Measurements from ENCODE around the gene ILF3. TPM values are rescaled to one million over a fixed set of nuclear protein-coding genes. Genes with fewer than 3 reads are reported as not detected.
A peak's percentile ranks its signal among the peaks of the same experiment; 100 is the strongest.
"Not testable (repeated sequence)": the region's sequence is repeated elsewhere in the genome, so short reads cannot be mapped to it uniquely, and the experiment has no call there.

The ILF3 gene
- polyA plus RNA-seq, 2 donors: 84.2 to 107 TPM

- Histone ChIP-seq H3K36me3 (ENCODE audit: control insufficient read depth in 2 of 2, insufficient read depth in 2 of 2, low read length in 1 of 2) (no peaks in the 10 kb centered on the region), H3K9me3 (ENCODE audit: control insufficient read depth in 2 of 2, insufficient read depth in 1 of 2, low read depth in 1 of 2, low read length in 1 of 2) (no peaks in the 10 kb centered on the region), H3K4me3 (ENCODE audit: low read depth in 1 of 2, low read length in 2 of 2) (peak overlapping the region; percentile 70 to 87), H3K27me3 (ENCODE audit: control insufficient read depth in 1 of 2, insufficient read depth in 2 of 2, low read length in 2 of 2) (no peaks in the 10 kb centered on the region), H3K4me1 (ENCODE audit: control insufficient read depth in 2 of 2, insufficient read depth in 2 of 2, low read length in 1 of 2) (peaks cover 3% of the 10 kb centered on the region in 2 donors), H3K27ac (ENCODE audit: low read depth in 2 of 2, low read length in 1 of 2) (peak overlapping the region; percentile 98 to 99)
- 0% methylated on average over 18 of the region's 18 CpGs for WGBS, 2 donors
Observed at GRCh38 chr19:10653482-10653731, 739 bp upstream of the ILF3 start.

- Histone ChIP-seq H3K27ac (ENCODE audit: low read depth in 2 of 2, low read length in 1 of 2) (peak overlapping the region; percentile 97 to 98), H3K4me3 (ENCODE audit: low read depth in 1 of 2, low read length in 2 of 2) (peak overlapping the region; percentile 87 to 94), H3K36me3 (ENCODE audit: control insufficient read depth in 2 of 2, insufficient read depth in 2 of 2, low read length in 1 of 2) (no peaks in the 10 kb centered on the region), H3K27me3 (ENCODE audit: control insufficient read depth in 1 of 2, insufficient read depth in 2 of 2, low read length in 2 of 2) (no peaks in the 10 kb centered on the region), H3K4me1 (ENCODE audit: control insufficient read depth in 2 of 2, insufficient read depth in 2 of 2, low read length in 1 of 2) (peaks cover 3% of the 10 kb centered on the region in 2 donors), H3K9me3 (ENCODE audit: control insufficient read depth in 2 of 2, insufficient read depth in 1 of 2, low read depth in 1 of 2, low read length in 1 of 2) (no peaks in the 10 kb centered on the region)
- whole genome bisulfite sequencing, 2 donors: 0 to 1% methylated on average over 63 to 73 of the region's 73 CpGs
Observed at GRCh38 chr19:10654610-10655456, 687 bp downstream of the ILF3 start.

GRCh38 chr19:10655457-10656312 is 1.5 kb downstream of the ILF3 start:
- H3K9me3 ChIP-seq (ENCODE audit: control insufficient read depth in 2 of 2, insufficient read depth in 1 of 2, low read depth in 1 of 2, low read length in 1 of 2): no peaks in the 10 kb centered on the region
- peak overlapping the region; percentile 87 to 94 for H3K4me3 ChIP-seq (ENCODE audit: low read depth in 1 of 2, low read length in 2 of 2)
- no peaks in the 10 kb centered on the region for H3K36me3 ChIP-seq (ENCODE audit: control insufficient read depth in 2 of 2, insufficient read depth in 2 of 2, low read length in 1 of 2)
- 3% methylated on average over 16 of the region's 16 CpGs for WGBS, 2 donors
- H3K27me3 ChIP-seq (ENCODE audit: control insufficient read depth in 1 of 2, insufficient read depth in 2 of 2, low read length in 2 of 2): no peaks in the 10 kb centered on the region
- peak overlapping the region; percentile 97 to 98 for H3K27ac ChIP-seq (ENCODE audit: low read depth in 2 of 2, low read length in 1 of 2)
- H3K4me1 ChIP-seq (ENCODE audit: control insufficient read depth in 2 of 2, insufficient read depth in 2 of 2, low read length in 1 of 2): peaks cover 3% of the 10 kb centered on the region in 2 donors

- H3K9me3 ChIP-seq (ENCODE audit: control insufficient read depth in 2 of 2, insufficient read depth in 1 of 2, low read depth in 1 of 2, low read length in 1 of 2): no peaks in the 10 kb centered on the region
- WGBS, 2 donors: 73 to 78% methylated on average over 5 of the region's 5 CpGs
- no peak overlapping the region for H3K27ac ChIP-seq (ENCODE audit: low read depth in 2 of 2, low read length in 1 of 2)
- H3K27me3 ChIP-seq (ENCODE audit: control insufficient read depth in 1 of 2, insufficient read depth in 2 of 2, low read length in 2 of 2): no peaks in the 10 kb centered on the region
- H3K4me1 ChIP-seq (ENCODE audit: control insufficient read depth in 2 of 2, insufficient read depth in 2 of 2, low read length in 1 of 2): peaks cover 5 to 6% of the 10 kb centered on the region in 2 donors
- no peak overlapping the region for H3K4me3 ChIP-seq (ENCODE audit: low read depth in 1 of 2, low read length in 2 of 2)
- peaks cover 0 to 3% of the 10 kb centered on the region in 2 donors for H3K36me3 ChIP-seq (ENCODE audit: control insufficient read depth in 2 of 2, insufficient read depth in 2 of 2, low read length in 1 of 2)
Observed at GRCh38 chr19:10660346-10660745, 6.2 kb downstream of the ILF3 start.

- Histone ChIP-seq H3K27me3 (ENCODE audit: control insufficient read depth in 1 of 2, insufficient read depth in 2 of 2, low read length in 2 of 2) (no peaks in the 10 kb centered on the region), H3K27ac (ENCODE audit: low read depth in 2 of 2, low read length in 1 of 2) (peak overlapping the region in 1 of 2 donors; percentile 49), H3K4me3 (ENCODE audit: low read depth in 1 of 2, low read length in 2 of 2) (no peak overlapping the region), H3K36me3 (ENCODE audit: control insufficient read depth in 2 of 2, insufficient read depth in 2 of 2, low read length in 1 of 2) (peaks cover 0 to 3% of the 10 kb centered on the region in 2 donors), H3K4me1 (ENCODE audit: control insufficient read depth in 2 of 2, insufficient read depth in 2 of 2, low read length in 1 of 2) (peaks cover 2% of the 10 kb centered on the region in 2 donors), H3K9me3 (ENCODE audit: control insufficient read depth in 2 of 2, insufficient read depth in 1 of 2, low read depth in 1 of 2, low read length in 1 of 2) (no peaks in the 10 kb centered on the region)
- 62 to 67% methylated on average over 1 of the region's 1 CpG for WGBS, 2 donors
Observed at GRCh38 chr19:10661946-10662345, 7.8 kb downstream of the ILF3 start.

- H3K36me3 ChIP-seq (ENCODE audit: control insufficient read depth in 2 of 2, insufficient read depth in 2 of 2, low read length in 1 of 2): peaks cover 0 to 3% of the 10 kb centered on the region in 2 donors
- no peaks in the 10 kb centered on the region for H3K9me3 ChIP-seq (ENCODE audit: control insufficient read depth in 2 of 2, insufficient read depth in 1 of 2, low read depth in 1 of 2, low read length in 1 of 2)
- H3K4me3 ChIP-seq (ENCODE audit: low read depth in 1 of 2, low read length in 2 of 2): no peak overlapping the region
- H3K4me1 ChIP-seq (ENCODE audit: control insufficient read depth in 2 of 2, insufficient read depth in 2 of 2, low read length in 1 of 2): peaks cover 2 to 3% of the 10 kb centered on the region in 2 donors
- WGBS, 2 donors: 38 to 48% methylated on average over 14 of the region's 14 CpGs
- no peaks in the 10 kb centered on the region for H3K27me3 ChIP-seq (ENCODE audit: control insufficient read depth in 1 of 2, insufficient read depth in 2 of 2, low read length in 2 of 2)
- peak overlapping the region in 1 of 2 donors; percentile 33 for H3K27ac ChIP-seq (ENCODE audit: low read depth in 2 of 2, low read length in 1 of 2)
Observed at GRCh38 chr19:10662384-10663251, 8.5 kb downstream of the ILF3 start.

- H3K27me3 ChIP-seq (ENCODE audit: control insufficient read depth in 1 of 2, insufficient read depth in 2 of 2, low read length in 2 of 2); H3K27ac ChIP-seq (ENCODE audit: low read depth in 2 of 2, low read length in 1 of 2); H3K36me3 ChIP-seq (ENCODE audit: control insufficient read depth in 2 of 2, insufficient read depth in 2 of 2, low read length in 1 of 2); H3K4me3 ChIP-seq (ENCODE audit: low read depth in 1 of 2, low read length in 2 of 2); H3K4me1 ChIP-seq (ENCODE audit: control insufficient read depth in 2 of 2, insufficient read depth in 2 of 2, low read length in 1 of 2); H3K9me3 ChIP-seq (ENCODE audit: control insufficient read depth in 2 of 2, insufficient read depth in 1 of 2, low read depth in 1 of 2, low read length in 1 of 2): not testable (repeated sequence)
- WGBS, 2 donors: 82 to 88% methylated on average over 16 of the region's 16 CpGs
Observed at GRCh38 chr19:10663252-10663563, 9.1 kb downstream of the ILF3 start.

GRCh38 chr19:10667867-10668266 is 13.7 kb downstream of the ILF3 start:
- 74 to 79% methylated on average over 6 of the region's 6 CpGs for WGBS, 2 donors
- no peak overlapping the region for H3K27ac ChIP-seq (ENCODE audit: low read depth in 2 of 2, low read length in 1 of 2)
- no peaks in the 10 kb centered on the region for H3K27me3 ChIP-seq (ENCODE audit: control insufficient read depth in 1 of 2, insufficient read depth in 2 of 2, low read length in 2 of 2)
- H3K4me1 ChIP-seq (ENCODE audit: control insufficient read depth in 2 of 2, insufficient read depth in 2 of 2, low read length in 1 of 2): peaks cover 0 to 5% of the 10 kb centered on the region in 2 donors
- no peak overlapping the region for H3K4me3 ChIP-seq (ENCODE audit: low read depth in 1 of 2, low read length in 2 of 2)
- H3K9me3 ChIP-seq (ENCODE audit: control insufficient read depth in 2 of 2, insufficient read depth in 1 of 2, low read depth in 1 of 2, low read length in 1 of 2): no peaks in the 10 kb centered on the region
- H3K36me3 ChIP-seq (ENCODE audit: control insufficient read depth in 2 of 2, insufficient read depth in 2 of 2, low read length in 1 of 2): peaks cover 5 to 10% of the 10 kb centered on the region in 2 donors

- H3K27me3 ChIP-seq (ENCODE audit: control insufficient read depth in 1 of 2, insufficient read depth in 2 of 2, low read length in 2 of 2): no peaks in the 10 kb centered on the region
- H3K36me3 ChIP-seq (ENCODE audit: control insufficient read depth in 2 of 2, insufficient read depth in 2 of 2, low read length in 1 of 2): peaks cover 5 to 18% of the 10 kb centered on the region in 2 donors
- H3K4me1 ChIP-seq (ENCODE audit: control insufficient read depth in 2 of 2, insufficient read depth in 2 of 2, low read length in 1 of 2): peaks cover 0 to 5% of the 10 kb centered on the region in 2 donors
- no peak overlapping the region for H3K4me3 ChIP-seq (ENCODE audit: low read depth in 1 of 2, low read length in 2 of 2)
- H3K9me3 ChIP-seq (ENCODE audit: control insufficient read depth in 2 of 2, insufficient read depth in 1 of 2, low read depth in 1 of 2, low read length in 1 of 2): no peaks in the 10 kb centered on the region
- WGBS, 2 donors: 40 to 57% methylated on average over 6 of the region's 6 CpGs
- no peak overlapping the region for H3K27ac ChIP-seq (ENCODE audit: low read depth in 2 of 2, low read length in 1 of 2)
Observed at GRCh38 chr19:10669246-10669645, 15.1 kb downstream of the ILF3 start.

All from esophagus (tissue), 2 donors.